Fibroblast of skin of left biceps (primary cell): ENCODE results near the gene SMAGP.
A peak's percentile ranks its signal among the peaks of the same experiment; 100 is the strongest.
"Not testable (repeated sequence)": the region's sequence is repeated elsewhere in the genome, so short reads cannot be mapped to it uniquely, and the experiment has no call there.

ENCODE experiments used
- DNase-seq, 2 experiments: peaks; one replicate each; pipeline ENCODE4 v3.0.0-alpha.2; 2013; ENCODE audit warnings: low read depth in 2 of 2

SMAGP gene, protein sequence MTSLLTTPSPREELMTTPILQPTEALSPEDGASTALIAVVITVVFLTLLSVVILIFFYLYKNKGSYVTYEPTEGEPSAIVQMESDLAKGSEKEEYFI

DNA sequence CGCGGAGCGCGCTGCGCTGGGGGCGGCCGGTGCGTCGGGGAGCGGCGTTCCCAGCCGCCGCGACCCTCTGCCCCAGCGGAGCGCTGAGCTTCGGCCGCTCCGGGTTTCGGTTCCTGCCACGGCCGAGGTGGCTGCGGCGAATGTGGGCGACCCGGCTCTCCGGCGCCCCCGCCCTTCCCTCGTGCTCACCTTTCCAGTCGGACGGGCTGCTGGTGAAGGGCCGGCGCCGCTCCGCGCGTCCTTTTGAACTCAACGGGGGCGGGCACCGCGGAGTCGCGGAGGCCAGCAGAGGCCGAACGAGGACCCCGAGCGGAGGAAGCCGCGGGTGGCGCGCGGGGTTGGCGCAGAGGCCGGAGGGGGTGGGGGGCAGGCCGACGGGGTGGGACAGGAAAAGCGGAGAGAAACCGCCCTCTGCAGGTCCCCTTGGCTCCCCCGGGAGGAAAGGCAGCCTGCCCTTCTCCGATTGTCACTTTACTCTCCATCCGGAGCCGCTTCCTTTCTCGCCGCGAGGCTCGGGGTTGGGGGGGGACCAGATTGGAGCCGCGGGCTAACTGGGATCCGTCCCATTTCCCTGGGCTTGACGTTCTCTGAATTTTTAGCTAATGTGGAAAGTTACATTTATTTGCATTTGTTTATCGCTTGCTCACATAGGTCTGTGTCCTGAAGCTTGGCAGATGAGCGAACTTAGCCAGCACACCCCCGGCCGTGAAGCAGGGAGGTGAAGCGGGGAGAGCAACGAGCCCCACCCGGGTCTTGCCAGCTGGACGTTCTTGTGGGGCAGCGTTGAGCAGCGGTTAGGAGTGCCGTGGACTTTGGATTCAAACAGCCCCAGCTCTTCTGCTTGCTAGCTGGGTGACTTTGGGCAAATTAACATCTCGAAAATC lies at the start of gene SMAGP:
TSS of gene SMAGP (minus strand) at position 349 of the 884 bp plus-strand sequence. CDS start 1,137 bp downstream, outside the sequence.
- no peak for DNase-seq

DNA sequence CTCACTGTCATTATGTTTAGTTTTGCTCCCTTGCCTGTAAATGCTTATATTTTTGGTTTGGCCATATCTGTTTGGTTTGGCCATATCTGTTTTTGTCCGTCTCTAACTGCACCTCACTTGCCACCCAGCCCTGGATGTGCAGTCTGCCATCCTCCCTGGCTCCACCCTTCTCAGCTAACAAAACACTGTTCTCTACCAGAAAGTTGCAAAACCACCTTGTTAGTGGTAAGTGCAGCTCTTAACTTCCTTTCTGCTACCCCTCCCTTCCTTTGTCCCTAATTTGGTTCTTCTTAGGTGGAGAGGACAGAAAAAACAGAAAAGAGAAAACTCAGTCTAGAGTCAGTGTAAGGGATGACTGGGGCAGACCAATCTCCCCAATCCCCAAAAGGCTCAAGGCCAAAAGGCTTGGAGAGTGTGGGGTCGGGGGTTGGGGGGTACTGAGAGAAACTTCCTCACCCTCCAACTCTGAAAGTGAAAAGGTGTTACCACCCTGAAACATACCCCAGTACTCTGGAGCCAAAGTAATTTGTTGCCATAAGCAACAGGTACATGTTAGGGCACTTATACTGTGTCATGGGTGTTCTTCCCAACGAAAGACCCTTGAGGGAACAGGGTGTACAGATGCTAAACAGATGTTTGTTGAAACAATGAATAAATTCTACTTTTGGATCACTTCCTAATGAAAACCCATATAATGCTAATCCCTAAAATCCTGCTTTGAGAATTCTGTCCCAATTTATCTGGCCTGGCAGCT lies 48.8 kb upstream of the SMAGP start:
- no peak for DNase-seq

DNA sequence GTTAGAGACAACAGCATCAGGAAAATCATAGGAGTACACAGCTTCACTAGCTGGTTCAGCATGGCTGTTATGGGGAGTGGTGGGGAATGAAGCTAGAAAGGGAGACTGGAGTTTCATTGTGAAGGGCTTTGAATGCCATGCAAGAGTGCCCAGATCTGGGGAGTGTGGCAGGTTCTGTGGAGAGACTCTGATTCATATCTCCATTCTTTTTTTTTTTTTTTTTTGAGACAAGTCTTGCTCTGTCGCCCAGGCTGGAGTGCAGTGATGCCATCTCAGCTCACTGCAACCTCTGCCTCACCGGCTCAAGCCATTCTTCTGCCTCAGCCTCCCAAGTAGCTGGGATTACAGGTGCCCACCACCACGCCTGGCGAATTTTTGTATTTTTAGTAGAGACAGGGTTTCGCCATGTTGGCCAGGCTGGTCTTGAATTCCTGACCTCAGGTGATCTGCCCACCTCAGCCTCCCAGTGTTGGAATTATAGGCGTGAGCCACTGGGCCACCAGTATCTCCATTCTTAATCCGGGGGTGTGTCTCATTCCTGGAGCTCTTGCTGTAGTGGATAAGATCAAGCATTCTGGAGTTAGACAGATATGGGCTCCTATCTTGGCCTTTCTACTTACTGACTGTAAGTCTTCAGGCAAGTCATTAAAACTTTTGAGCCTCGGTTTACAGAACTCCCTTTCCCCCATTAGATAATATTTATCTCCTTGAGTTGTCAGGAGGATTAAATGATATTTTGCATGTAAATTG lies 48.0 kb upstream of the SMAGP start:
- not testable (repeated sequence) for DNase-seq

DNA sequence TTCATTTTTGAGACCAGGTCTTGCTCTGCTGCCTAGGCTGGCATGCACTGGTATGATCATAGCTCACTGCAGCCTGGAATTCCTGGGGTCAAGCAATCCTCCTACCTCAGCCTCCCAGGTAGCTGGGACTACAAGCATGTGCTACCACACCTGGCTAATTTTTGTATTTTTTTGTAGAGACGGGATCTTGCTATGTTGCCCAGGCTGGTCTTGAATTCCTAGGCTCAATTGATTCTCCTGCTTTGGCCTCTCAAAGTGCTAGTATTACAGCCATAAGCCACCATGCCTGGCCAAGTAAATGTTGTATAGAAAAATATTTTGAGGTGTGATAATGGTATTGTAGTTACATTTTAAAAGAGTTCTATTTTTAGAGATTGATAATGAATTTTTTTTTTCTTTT lies 41.2 kb upstream of the SMAGP start:
- no peak for DNase-seq

DNA sequence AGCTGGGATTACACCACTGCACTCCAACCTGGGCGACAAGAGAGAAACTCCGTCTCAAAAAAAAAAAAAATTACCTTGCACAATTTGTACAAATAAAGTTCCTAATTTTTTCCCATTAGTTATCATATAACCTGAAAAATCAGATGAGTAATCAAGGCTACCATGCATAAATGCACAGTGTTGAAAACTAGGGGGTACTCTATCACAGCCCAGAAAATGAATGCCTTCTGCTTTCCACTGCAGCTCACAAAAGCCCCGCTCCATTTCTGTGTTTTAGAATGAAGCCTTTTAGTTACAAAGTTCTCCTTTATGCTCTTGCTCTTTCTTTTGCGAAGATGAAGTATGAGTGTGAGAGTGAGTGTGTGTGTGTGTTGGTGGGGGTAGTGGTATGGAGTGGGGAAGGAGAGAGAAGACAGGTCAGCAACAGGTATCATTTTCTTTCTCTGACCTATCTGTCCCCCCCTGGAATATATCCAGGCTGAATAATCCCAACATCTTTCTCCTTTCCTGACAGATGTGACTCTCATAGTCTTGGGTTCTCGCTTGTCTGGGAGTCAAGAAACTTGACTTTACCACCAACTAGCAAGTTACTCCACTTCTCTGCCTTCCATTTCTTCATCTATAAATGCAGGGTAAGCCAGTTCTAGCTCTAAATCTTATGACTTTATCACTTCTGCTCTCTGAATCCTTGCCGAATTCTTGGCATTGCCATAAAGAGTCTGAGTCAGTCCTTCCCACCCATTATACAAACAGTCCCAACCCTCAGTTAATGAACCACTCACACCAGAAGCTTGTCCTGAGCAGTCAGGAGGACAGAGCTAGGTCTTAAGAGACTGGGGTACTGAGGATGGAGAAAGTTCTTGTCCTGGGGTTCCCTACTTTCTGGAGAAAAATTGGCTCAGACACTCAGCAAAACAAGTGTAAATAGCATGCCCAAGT lies 37.7 kb upstream of the SMAGP start:
- DNase-seq = peak; percentile 33 to 41

DNA sequence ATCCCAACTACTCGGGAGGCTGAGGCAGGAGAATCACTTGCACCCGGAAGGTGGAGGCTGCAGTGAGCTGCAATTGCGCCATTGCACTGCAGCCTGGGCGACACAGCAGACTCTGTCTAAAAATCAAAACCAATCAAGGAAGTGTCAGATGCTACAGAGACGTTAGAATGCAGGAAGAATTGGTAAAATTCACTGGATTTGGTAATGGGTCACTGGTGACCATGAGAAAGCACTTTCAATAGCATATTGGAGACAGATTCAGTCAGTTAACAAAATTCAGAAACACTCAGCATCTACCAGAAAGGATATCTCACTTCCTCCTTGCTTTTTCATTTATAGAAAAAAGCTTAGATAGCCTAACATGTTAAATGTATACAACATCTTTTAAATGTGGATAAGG lies 36.3 kb upstream of the SMAGP start:
- no peak for DNase-seq

DNA sequence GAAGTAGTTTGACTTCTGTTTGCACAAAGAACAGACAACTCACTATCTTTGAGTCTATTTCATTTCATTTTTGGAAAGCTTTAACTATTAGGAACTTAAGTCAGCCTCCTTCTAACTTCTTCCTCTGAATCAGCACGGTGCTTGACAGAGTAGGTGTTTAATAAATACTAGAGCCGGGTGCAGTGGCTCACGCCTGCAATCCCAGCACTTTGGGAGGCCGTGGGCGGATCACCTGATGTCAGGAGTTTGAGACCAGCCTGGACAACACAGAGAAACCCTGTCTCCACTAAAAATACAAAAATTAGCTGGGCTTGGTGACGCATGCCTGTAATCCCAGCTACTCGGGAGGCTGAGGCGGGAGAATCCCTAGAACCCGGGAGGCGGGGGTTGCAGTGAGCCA lies 30.6 kb upstream of the SMAGP start:
- not testable (repeated sequence) for DNase-seq

DNA sequence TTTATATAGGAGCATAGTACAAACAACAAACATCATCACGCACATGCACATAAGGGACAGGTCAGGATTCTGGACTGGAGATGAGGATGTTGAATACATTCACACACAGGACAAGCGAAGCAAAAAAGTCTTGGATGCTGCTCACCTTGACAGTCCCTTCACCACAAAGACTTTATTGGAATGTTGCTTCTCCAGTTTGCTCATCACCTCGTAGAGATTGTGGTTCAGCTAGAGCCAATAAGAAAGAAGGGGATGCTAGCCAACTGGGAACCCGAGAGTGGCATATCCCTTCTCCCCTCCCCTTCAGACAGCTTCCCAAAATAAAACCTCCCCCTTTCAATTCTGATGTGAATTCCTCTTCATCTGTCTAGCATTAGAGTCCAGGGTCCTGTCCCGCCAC lies 25.4 kb upstream of the SMAGP start:
- no peak for DNase-seq

DNA sequence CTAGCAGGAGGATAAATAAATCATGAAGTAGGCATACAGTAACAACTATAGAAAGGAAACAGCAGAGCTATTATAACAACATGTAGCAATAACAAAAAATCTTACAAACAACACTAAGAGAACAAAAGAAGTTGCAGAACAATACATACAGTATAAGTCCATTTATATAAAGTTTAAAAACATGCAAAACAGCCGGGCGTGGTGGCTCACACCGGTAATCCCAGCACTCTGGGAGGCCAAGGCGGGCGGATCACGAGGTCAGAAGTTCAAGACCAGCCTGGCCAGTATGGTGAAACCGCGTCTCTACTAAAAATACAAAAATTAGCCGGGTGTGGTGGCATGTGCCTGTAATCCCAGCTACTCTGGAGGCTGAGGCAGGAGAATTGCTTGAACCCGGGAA lies 23.9 kb upstream of the SMAGP start:
- DNase-seq = not testable (repeated sequence)

DNA sequence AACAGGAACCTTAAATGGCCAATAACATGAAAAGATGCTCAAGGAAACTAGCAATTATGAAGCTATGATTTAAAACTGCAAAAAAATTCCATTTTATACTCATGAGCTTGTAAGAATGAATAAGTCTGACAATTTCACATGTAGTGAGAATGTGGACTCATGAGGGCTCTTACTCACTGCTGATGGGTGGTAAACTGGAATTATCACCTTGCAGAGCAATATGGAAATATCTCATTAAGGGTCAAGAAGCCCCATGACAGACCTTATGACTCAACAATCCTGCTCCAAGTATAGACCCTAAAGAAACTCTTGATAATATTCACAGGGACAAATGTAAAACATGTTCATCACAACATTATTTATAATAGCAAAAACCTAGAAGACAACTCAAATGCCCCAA lies 23.5 kb upstream of the SMAGP start:
- DNase-seq = no peak

DNA sequence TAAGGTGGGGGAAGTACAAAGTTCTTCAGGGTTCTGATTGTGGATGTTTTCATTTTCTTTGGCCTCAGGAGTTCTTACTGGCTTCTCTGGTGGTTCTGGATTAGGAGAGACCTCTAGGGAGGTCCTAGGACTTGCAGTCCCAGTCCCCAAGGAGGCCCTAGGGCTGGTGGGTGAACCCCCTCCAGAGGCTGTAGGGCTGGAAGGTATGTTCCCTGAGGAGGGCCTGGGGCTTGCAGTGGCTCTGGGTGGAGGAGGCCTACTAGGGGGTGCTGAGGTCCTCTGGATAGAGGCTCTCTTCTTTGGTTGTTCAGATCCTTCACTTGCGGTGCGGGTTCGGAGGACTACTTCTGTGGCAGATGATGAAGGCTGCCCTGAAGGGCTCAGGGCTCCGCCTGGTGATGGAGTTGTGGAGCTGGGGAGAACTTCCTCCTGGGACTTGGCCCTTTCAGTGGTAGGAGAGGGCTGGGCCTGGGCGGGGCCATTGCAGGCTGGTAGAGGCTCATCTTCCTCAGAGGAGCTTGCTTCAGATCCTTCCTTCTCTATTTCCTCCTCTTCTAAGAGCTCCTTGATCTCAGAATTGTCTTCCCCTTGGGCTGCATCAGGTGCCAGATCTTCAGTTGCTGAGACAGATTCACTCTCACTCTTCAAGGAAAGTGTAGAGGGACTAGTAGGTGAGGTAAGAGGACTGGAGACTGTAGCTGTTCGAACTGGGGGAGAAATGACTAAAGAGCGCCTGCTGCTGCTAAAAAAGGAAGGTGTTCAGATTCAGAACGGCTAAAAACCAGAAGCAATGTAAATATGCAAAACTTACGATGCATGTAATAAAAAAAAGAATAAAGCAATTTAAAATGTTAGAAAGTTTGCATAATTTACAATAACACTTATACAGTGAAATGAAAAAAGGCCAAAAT lies 21.6 kb upstream of the SMAGP start:
- not testable (repeated sequence) for DNase-seq

DNA sequence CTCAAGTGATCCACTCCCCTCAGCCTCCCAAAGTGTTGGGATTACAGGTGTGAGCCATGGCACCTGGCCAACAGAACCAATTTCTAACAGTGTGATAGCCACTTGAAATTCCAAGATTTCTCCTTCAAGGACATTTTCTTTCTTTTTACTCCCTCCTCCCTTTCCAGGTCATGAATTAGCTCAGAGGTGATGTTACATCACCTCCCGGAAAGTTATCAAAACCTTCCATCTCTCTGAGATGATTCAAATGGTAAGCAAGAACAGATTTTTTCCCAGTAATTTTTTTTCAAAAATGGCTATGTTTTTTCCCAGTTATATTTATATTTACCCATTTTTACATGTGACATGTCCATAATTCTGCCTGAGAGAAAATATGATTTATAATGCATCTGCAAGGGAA lies 15.6 kb upstream of the SMAGP start:
- no peak for DNase-seq

DNA sequence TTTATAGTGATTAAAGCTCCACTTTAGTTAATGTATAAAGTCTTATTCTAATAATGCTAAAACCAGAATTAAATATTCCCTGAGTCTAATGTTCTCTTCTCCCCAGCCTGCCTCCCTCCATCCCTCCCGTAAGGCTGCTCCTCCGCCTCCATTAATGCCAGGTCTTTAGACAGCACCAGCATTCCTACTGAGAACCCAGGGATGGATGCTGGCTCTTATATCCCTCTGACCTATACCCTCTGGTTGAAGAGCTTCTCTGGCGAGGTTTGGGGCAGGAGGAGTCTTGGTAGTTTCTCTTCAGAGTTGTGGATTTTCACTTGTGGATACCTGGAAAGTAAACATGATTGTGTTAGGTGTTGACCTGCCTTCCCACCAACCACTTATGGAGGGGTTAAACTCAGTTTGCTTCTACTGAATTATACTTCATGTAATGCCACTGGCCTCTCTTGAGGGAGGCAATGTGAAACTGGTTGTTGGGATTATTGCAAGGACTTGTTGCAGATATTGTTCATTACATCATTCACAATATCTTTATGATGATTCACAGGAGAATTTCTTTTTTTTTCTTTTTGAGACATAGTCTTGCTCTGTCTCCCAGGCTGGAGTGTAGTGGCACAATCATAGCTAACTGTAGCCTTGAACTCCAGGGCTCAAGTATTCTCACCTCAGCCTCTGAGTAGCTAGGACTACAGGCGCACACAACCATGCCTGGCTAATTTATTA lies 11.1 kb upstream of the SMAGP start:
- no peak for DNase-seq

DNA sequence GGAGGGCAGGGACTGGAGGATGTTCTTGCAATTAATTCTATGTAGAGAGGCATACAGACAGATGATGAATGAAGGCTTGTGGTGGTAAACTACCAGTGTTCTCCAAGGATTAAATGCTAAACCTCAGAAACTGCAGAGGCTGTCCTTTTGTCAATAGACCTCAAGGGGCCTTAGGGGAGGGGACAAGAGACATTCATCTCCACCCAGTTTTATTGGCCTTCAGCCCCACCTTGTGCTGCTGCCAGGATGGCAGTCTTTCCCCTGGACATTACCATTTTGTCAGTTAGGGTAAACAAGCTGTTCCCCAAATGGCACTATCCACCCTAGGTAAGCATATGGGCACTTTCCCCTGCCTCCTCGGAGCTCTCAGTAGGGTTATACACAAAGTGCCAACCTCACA lies 4.9 kb upstream of the SMAGP start:
- no peak for DNase-seq

DNA sequence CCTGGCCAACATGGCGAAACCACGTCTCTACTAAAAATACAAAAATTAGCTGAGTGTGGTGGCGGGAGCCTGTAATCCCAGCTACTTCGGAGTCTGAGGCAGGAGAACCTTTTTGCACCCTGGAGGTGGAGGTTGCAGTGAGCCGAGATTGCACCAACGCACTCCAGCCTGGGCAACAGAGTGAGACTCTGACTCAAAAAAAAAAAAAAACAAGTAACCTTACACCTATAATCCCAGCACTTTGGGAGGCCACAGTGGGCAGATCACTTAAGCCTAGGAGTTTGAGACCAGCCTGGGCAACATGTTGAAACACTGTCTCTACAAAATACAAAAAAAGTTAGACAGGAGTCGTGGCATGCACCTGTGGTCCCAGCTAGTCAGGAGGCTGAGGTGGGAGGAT lies 2.6 kb upstream of the SMAGP start:
- DNase-seq = not testable (repeated sequence)

DNA sequence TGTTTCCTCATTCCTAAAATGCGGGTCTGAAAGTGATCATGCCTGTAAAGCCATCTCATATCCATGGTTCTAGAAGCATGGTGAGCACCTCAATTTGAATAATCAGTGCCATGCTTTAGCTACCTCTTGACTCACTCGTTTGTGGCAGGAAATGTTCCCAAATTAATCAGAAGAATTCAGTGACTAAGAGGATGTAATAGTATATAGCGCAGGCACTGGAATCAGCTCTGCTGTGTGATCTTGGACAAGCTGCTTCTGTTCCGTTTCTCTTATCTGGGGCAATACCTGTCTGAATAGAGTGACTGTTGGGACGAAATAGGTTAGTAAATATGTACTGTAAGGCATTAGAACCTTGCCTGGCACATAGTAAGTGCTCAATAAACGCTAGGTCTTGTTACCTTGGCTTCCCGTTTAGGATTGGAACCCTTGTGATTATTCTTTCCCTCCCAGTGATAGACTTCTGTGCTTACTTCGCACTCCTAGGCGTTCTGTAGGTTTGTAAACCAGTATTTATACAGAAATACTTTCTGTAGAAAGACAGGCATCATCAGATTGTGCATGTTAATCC lies 820 bp upstream of the SMAGP start:
- peak in 1 of 2 experiments; percentile 44 for DNase-seq

DNA sequence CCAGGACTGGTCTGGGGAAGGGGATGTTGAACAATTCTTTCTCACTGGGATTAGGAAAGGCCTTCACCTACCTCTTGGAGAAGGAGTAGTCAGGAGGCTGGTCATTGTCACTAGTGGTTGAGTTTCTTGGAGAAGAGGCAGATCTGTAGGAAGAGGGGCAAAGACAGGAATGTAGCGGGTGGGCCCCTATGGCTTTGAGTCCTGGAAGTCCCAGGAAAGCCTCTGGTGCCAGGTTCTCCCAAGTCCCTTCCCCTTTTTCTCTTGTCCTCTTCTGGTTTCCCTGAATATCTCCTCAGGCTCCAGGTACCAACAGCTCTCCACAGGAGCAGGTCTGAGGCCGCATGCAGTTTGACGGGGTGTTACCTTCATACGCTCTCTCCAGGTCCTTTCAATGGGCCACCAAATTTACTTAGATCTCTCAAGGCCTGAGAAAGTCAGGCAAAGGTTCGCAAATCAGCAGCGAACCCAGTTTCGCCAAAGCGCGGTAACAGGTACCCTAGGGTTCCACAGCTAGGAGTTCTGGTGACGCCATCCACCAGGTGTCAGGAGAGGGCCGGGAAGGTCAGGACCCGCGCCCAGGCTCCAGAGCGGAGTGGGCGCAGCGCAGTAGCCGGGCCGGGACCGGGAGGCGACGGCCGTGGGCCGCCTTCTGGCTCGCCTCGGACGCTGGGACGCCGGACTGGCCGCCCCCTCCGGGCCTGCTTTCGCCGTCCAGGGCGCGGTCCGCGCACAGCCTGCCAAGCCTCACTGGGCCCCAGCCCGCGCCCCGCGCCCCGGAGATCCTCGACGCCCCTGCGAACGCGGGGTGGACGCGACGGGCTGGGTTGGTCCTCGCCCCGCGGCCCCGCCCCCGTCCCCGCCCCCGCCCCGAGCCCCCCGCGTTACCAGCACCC lies 795 bp downstream of the SMAGP start:
- no peak for DNase-seq

DNA sequence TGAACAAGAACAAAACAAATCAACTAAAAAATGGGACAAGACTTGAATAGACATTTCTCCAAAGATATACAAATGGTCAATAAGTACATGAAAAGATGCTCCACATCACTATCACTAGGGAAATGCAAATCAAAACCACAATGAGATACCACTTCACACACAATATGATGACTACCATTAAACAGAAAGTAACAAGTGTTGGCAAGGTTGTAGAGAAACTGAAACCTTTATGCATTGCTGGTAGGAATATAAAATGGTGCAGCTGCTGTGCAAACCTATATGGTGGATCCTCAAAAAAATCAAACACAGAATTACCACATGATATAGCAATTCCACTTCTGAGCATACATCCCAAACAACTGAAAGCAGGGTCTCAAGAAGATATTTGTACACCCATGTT lies 5.2 kb downstream of the SMAGP start:
- DNase-seq = no peak
